Activated T-helper 1 cell treated with Interleukin-2 at 50 U/mL for 16 hours (primary cell): Measurements from ENCODE around the gene CD80.

Experiments used
- DNase-seq: peaks from one replicate; pipeline ENCODE4 v3.0.0-alpha.2; 2020; ENCODE audit warnings: low read depth

Gene CD80

GRCh38 chr3:119494597-119494996 is 64.8 kb downstream of the CD80 start:
- DNase-seq = no peak

DNA sequence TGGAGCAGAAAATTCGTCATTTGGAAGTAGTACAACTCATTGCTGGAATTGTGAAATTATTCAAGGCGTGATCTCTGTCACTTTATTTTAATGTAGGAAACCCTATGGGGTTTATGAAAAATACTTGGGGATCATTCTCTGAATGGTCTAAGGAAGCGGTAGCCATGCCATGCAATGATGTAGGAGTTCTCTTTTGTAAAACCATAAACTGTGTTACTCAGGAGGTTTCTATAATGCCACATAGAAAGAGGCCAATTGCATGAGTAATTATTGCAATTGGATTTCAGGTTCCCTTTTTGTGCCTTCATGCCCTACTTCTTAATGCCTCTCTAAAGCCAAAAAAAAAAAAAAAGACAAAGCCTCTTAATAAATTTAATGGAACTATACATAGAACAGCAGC is 66.6 kb downstream of the CD80 start:
- DNase-seq = no peak

DNA sequence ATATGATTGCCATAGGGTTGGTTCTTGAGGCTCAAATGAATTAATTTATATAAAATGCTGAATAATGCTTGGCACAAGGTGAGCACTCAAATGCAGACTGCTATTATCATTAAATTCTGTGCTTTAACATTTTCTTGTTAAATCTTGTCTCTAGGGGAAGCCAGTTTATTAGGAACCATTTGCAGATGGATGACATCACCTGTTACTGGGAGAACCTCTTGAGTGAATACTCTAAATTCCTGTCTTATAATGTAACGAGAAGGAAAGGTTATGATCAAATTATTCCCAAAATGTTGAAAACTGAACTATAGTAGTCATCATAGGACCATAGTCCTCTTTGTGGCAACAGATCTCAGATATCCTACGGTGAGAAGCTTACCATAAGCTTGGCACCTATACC is 67.3 kb downstream of the CD80 start:
- no peak for DNase-seq

- no peak for DNase-seq
Measured at GRCh38 chr3:119490153-119490552, 69.3 kb downstream of the CD80 start.

DNA sequence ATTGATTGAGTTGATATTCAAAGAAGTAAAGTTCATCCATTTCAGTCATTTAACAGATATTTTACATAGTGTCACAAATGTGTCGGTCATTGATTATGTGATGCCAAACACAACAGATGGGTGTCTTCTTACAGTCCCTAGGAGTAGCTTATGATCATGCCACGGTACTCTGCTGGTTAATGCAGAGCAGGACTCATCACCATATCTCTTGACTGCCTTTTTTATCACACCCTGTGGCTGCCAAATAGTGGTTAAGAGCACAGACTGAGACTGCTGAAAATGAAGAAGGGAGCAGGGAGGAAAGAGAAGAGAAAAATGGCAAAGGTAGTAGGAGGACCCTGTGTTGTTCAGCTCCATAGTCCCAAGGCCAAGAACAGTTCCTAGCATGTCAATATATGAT is 73.9 kb downstream of the CD80 start:
- DNase-seq = no peak

- DNase-seq = no peak
Measured at GRCh38 chr3:119483101-119483500, 76.3 kb downstream of the CD80 start.

- DNase-seq = no peak
Measured at GRCh38 chr3:119481079-119481478, 78.3 kb downstream of the CD80 start.
